ENCODE data around the gene STAM2.
A peak's percentile ranks its signal among the peaks of the same experiment; 100 is the strongest.
"Not testable (repeated sequence)": the region's sequence is repeated elsewhere in the genome, so short reads cannot be mapped to it uniquely, and the experiment has no call there.

The STAM2 gene

GRCh38 chr2:152106464-152106863 lies 69.1 kb downstream of the STAM2 start:
- DNase-seq (ENCODE audit: low spot score) = no peak

DNA sequence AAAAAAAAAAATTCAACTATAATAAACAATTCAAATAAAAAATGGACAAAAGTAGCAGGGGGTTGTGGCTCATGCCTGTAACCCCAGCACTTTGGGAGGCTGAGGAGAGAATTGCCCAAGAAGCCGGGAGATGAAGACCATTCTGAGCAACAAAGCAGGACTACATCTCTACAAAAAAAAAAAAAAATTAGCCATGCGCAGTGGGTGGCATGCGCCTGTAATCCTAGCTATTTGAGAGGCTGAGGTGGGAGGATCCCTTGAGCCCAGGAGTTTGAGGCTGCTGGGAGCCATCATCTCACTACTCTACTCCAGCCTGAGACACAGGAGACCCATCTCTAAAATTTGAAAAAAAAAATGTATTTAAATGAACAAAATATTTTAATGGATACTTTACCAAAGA lies 72.3 kb downstream of the STAM2 start:
- no peak for DNase-seq (ENCODE audit: low spot score)

DNA sequence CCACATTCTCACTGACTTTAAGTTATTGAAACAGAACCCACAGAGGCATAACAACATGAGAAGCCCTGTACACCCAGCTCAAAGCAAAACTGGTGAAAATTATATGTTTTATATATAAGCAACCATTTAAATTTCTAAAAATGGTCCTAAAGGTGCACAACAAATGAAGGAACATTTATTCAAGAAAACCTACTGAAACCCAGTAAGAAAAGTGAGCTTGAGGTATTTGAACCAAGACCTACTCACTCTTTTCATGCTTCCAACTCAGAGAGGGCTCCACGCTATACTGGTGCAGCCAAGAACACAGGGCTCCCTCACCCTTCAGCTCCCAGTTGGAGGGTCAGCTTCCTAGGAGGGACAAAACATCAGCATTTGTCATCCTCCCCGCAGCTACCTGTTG lies 74.6 kb downstream of the STAM2 start:
- no peak for DNase-seq (ENCODE audit: low spot score)

DNA sequence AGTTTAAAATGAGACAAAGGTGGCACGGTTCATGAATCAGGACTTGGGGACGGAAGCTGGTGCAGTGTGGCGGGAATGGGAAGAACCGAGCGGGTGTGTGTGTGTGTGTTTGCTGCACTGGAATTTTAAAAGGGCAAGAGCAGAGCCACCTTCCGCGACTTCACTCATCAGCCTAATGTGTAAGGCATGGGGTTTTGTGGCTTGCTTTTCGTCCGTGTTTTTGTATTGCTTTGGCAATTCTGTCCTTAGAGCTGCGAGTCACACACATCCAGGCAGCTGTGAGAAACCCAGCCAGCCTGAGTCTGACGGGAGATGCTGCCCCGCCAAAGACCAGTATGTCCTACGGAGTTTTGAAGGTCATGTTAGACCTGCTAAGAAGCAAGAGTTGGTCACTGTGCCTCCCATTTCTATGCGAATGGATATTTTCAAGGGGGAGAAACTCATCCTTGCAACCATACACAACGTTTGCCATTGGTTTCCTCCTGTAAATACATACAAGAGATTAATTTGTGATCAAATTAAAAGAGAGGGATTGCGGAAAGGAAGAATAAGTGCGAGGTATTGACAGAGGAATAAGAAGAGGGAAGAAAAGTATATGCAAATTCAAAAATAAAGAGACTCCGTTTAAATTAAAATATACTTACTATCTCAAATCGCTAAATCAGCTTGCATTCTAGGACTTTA lies 76.1 kb downstream of the STAM2 start:
- DNase-seq (ENCODE audit: low spot score) = no peak

GRCh38 chr2:152098496-152099366 lies 76.8 kb downstream of the STAM2 start, which contains the start of gene CACNB4:
Gene CACNB4 (minus strand): TSS chr2:152099044.
- DNase-seq (ENCODE audit: low spot score) = no peak

DNA sequence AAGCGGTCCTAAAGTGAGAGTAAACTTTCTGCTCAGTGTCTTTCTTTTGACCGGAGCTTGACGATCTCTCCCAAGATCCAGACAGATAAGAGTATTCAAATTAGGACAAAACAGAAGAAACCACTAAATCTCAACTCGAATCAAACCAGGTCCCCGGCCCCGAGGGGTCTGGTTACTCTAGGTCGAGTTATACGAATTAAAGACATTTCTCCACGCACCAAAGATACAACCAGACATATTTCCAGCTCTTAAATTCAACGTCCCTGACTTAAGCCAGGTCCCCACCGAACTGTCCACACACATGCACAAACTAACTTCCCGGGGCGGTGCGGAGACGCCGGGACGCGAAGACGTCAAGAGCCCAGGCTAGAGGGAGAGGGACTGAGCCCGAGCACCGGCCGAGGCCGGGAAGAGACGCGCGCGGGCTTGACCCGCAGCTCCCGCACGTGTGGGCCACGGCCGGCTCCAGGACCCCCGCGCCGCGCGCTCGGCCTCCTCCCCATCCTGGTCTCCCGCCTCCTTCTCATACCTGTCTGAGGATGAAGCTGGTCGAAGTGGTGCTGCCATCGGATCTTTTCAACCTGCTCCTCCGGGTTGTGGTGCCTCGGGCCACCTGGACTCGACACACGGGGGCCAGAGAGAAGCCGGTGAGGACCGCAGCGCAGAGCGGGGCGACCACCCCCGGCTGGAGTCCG lies 77.6 kb downstream of the STAM2 start:
- peak; percentile 10 for DNase-seq (ENCODE audit: low spot score)

- no peak for DNase-seq (ENCODE audit: low spot score)
These were observed 78.2 kb downstream of the STAM2 start for GRCh38 chr2:152097290-152097800.

- no peak for DNase-seq (ENCODE audit: low spot score)
These were observed 80.4 kb downstream of the STAM2 start for GRCh38 chr2:152095146-152095545.

DNA sequence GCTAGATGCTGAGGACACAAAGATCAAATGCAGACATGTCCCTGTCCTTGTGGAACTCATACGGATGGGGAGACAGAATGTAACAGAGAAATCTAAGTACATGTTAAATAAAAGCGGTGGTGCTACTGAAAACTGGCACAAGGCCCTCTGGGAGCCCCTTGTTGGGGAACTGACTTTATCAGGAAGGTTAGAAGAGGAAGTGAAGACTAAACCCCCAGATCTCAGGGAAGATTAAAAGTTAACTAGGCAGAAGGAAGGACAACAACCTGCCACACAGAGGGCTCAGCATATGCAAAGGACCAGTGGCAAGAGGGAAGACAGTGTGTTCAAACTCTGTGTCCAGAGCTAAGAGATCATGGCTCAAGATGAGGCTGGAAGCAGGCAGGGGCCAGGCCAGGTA lies 81.5 kb downstream of the STAM2 start:
- no peak for DNase-seq (ENCODE audit: low spot score)

- DNase-seq (ENCODE audit: low spot score) = no peak
These were observed 82.1 kb downstream of the STAM2 start for GRCh38 chr2:152093464-152093863.

GRCh38 chr2:152092095-152092494 lies 83.5 kb downstream of the STAM2 start:
- DNase-seq (ENCODE audit: low spot score) = no peak

DNA sequence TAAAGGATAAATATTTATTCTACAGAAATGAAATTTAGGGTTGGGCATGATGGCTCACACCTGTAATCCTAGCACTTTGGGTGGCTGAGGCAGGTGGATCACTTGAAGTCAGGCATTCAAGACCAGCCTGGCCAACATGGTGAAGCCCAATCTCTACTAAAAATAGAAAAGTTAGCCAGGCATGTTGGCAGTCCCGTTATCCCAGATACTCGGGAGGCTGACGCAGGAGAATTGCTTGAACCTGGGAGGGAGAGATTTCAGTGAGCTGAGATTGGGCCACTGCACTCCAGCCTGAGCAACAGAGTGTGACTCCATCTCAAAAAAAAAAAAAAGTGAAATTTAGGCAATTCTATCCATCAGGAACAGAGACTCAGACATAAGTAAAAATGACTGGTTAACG lies 84.8 kb downstream of the STAM2 start:
- not testable (repeated sequence) for DNase-seq (ENCODE audit: low spot score)

- no peak for DNase-seq (ENCODE audit: low spot score)
These were observed 86.3 kb downstream of the STAM2 start for GRCh38 chr2:152089238-152089637.

DNA sequence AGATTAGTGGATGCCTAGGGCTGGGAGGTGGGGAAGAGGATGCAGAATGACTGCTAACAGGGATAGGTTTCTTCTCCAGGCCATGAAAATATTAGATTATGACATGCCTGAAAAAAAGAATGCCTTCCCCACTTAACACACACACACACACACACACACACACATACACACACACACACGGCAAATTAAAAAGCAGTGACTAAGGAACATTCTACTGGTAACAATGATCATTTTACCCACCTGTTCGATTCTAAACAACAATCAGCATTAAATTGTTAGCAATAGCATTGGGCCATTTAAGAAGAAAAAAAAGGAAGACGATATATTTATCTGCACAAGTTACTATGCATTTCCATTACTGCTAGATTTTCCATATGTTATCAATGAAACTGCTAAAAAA lies 87.6 kb downstream of the STAM2 start:
- no peak for DNase-seq (ENCODE audit: low spot score)

GRCh38 chr2:152086231-152086630 lies 89.3 kb downstream of the STAM2 start:
- DNase-seq (ENCODE audit: low spot score) = no peak

DNA sequence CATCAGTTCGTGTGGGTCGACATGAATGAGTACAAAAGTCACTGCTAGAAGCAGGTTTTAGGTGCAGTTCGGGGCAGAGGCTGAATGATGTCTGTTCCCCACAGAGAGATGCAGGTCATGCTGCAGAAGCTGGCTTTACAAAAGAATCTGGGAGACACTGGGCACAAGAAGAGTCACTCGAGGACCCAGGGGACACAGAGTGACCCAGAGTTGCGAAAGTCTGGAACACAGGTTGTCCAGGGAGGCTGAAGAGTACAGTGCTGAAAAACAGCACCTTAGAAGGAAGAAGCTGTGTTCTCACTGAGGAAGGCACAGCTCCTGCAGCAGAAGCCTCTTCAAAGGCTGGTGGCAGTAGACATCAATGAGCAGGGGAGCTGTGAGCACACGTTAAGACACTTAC lies 91.5 kb downstream of the STAM2 start:
- DNase-seq (ENCODE audit: low spot score) = no peak

DNA sequence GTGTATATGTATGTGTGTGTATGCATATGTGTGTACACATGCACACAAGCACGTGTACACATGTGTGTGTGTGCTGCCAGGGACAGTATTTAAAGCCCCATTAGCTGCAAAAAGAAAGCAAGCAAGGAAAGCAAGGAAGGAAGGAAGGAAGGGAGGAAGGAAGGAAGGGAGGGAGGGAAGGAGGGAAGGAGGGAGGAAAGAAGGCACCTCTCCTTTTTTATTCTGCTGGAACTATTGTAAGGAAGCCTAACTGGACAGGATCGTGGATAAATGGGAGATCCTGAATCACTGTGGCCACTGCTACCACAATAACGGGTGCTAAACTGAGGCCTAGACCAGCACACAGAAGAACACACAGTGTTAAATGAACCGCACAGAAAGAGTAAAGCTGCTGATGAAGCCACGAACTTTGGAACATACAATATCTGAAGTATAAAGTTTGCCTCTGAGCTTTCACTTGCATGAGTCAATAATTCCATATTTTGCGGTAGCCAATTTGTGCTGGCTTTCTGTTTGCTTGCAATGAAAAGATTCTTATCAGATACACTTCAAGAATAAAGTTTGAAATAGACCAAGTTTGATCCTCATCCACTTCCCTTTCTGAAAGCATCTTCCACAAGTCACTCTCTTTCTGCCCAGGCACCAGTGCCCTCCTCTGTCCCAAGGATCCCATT lies 92.2 kb downstream of the STAM2 start:
- DNase-seq (ENCODE audit: low spot score) = no peak

DNA sequence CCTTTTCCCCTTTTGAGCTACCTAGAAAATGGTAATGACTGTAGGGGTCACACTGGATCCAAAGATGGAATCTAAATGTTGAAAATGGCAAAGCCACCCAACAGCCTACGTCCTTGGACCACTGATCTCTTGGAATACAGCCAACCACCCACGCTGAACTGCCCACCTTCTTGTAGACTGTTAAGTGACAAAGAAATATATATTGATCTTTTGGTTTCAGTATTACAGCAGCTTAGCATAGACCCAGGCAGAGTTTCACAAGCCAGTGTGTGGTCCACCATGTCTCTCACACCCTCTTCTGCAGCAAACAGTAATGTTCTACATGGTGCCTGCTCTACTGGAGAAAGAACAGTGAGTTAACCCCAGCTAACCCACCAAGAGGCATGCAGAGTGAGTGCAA lies 96.9 kb downstream of the STAM2 start:
- DNase-seq (ENCODE audit: low spot score) = no peak

- no peak for DNase-seq (ENCODE audit: low spot score)
These were observed 97.5 kb downstream of the STAM2 start for GRCh38 chr2:152078023-152078422.

DNA sequence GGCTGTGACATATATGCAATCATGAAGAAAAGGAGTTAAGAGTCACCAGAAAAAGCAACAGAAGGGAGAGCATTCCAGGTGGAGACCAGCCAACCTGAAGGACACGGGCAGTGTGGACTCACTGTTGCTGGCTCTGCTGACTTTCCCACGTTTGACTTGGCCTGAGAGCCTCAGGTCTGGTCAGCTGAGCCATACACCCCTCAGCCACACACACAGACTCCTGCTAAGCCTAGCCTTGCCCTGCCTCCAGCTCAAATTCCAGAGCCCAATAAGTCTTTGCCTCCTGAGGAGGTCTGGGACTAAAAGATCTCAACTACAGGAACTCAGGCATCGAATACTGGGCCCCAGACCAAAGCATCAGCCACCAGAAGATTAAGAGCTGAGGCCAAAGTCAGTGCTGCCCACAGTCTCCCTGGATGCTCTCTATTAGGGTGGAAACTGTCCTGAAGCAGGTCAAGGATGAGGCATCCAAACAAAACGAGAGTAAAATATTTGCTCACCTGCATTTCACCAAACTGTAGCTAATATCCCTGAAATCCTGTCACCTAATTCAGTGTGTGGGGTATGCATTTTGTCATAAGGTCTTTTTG lies 100.0 kb downstream of the STAM2 start:
- DNase-seq (ENCODE audit: low spot score) = no peak

DNA sequence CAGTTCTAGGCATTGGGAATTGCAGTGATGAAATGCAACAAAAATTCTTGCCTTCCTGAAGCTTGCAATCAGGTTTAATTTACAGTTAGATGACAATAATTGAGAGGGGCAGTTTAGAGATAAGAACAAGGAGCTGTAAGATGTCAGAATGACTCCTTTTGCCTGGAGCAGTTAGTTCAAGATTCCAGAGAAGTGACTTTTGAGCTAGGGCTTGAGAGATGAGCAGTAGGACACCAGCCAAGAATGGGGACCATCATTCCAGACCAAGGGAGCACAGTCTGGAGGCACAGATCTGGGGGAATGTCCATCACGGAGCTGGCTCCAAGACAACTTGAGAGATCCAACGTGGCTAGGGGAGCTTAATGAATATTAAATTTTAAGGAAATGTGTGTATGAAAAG lies 103.6 kb downstream of the STAM2 start:
- no peak for DNase-seq (ENCODE audit: low spot score)

GRCh38 chr2:152071518-152071917 lies 104.0 kb downstream of the STAM2 start:
- no peak for DNase-seq (ENCODE audit: low spot score)
